Measurements from ENCODE around the gene IER5. TPM values are rescaled to one million over a fixed set of nuclear protein-coding genes. Genes with fewer than 3 reads are reported as not detected.

The IER5 gene
- total RNA-seq, 1 donor from 2014 or later, result 18.0 TPM

- DNase-seq (ENCODE audit: low spot score), result no peak
- H3K4me1 Mint-ChIP-seq (ENCODE audit: unreplicated experiment), result peaks cover 14% of the 10 kb centered on the region
- no peaks in the 10 kb centered on the region for H3K9me3 Mint-ChIP-seq (ENCODE audit: unreplicated experiment)
- H3K27ac Mint-ChIP-seq (ENCODE audit: unreplicated experiment), result no peak overlapping the region
- H3K4me3 Mint-ChIP-seq (ENCODE audit: unreplicated experiment), result no peak overlapping the region
- peaks cover 5% of the 10 kb centered on the region for H3K36me3 Mint-ChIP-seq (ENCODE audit: low read depth, unreplicated experiment)
- peaks cover 1% of the 10 kb centered on the region for H3K27me3 Mint-ChIP-seq (ENCODE audit: unreplicated experiment)
- TF ChIP-seq CTCF (IDR thresholded peaks at IDR 0.05; ENCODE audit: unreplicated experiment), result no peak
Measured at GRCh38 chr1:181049378-181049777, 39.1 kb upstream of the IER5 start.

GRCh38 chr1:181050922-181051321 lies 37.6 kb upstream of the IER5 start:
- no peaks in the 10 kb centered on the region for H3K27me3 Mint-ChIP-seq (ENCODE audit: unreplicated experiment)
- H3K27ac Mint-ChIP-seq (ENCODE audit: unreplicated experiment), result no peak overlapping the region
- no peak for DNase-seq (ENCODE audit: low spot score)
- H3K9me3 Mint-ChIP-seq (ENCODE audit: unreplicated experiment), result no peaks in the 10 kb centered on the region
- TF ChIP-seq CTCF (IDR thresholded peaks at IDR 0.05; ENCODE audit: unreplicated experiment), result no peak
- H3K4me1 Mint-ChIP-seq (ENCODE audit: unreplicated experiment), result peaks cover 14% of the 10 kb centered on the region
- H3K4me3 Mint-ChIP-seq (ENCODE audit: unreplicated experiment), result no peak overlapping the region
- peaks cover 5% of the 10 kb centered on the region for H3K36me3 Mint-ChIP-seq (ENCODE audit: low read depth, unreplicated experiment)

GRCh38 chr1:181056560-181056959 lies 31.9 kb upstream of the IER5 start:
- Mint-ChIP-seq H3K4me1 (ENCODE audit: unreplicated experiment) (no peaks in the 10 kb centered on the region), H3K36me3 (ENCODE audit: low read depth, unreplicated experiment) (no peaks in the 10 kb centered on the region), H3K4me3 (ENCODE audit: unreplicated experiment) (no peak overlapping the region), H3K9me3 (ENCODE audit: unreplicated experiment) (no peaks in the 10 kb centered on the region), H3K27me3 (ENCODE audit: unreplicated experiment) (no peaks in the 10 kb centered on the region), H3K27ac (ENCODE audit: unreplicated experiment) (no peak overlapping the region)
- DNase-seq (ENCODE audit: low spot score), result no peak
- TF ChIP-seq CTCF (IDR thresholded peaks at IDR 0.05; ENCODE audit: unreplicated experiment), result no peak

GRCh38 chr1:181057079-181057478 lies 31.4 kb upstream of the IER5 start:
- no peak for TF ChIP-seq CTCF (IDR thresholded peaks at IDR 0.05; ENCODE audit: unreplicated experiment)
- H3K27ac Mint-ChIP-seq (ENCODE audit: unreplicated experiment), result no peak overlapping the region

GRCh38 chr1:181059435-181059834 lies 29.1 kb upstream of the IER5 start:
- no peaks in the 10 kb centered on the region for H3K36me3 Mint-ChIP-seq (ENCODE audit: low read depth, unreplicated experiment)
- H3K4me1 Mint-ChIP-seq (ENCODE audit: unreplicated experiment), result peaks cover 6% of the 10 kb centered on the region
- no peak for DNase-seq (ENCODE audit: low spot score)
- H3K4me3 Mint-ChIP-seq (ENCODE audit: unreplicated experiment), result no peak overlapping the region
- TF ChIP-seq CTCF (IDR thresholded peaks at IDR 0.05; ENCODE audit: unreplicated experiment), result no peak
- no peak overlapping the region for H3K27ac Mint-ChIP-seq (ENCODE audit: unreplicated experiment)
- H3K27me3 Mint-ChIP-seq (ENCODE audit: unreplicated experiment), result no peaks in the 10 kb centered on the region
- H3K9me3 Mint-ChIP-seq (ENCODE audit: unreplicated experiment), result no peaks in the 10 kb centered on the region

More at GRCh38 chr1:181057079-181057478, 31.4 kb upstream of the IER5 start:
- H3K9me3 Mint-ChIP-seq (ENCODE audit: unreplicated experiment), result no peaks in the 10 kb centered on the region
- no peaks in the 10 kb centered on the region for H3K27me3 Mint-ChIP-seq (ENCODE audit: unreplicated experiment)
- no peaks in the 10 kb centered on the region for H3K4me1 Mint-ChIP-seq (ENCODE audit: unreplicated experiment)
- H3K4me3 Mint-ChIP-seq (ENCODE audit: unreplicated experiment), result no peak overlapping the region
- H3K36me3 Mint-ChIP-seq (ENCODE audit: low read depth, unreplicated experiment), result no peaks in the 10 kb centered on the region
- DNase-seq (ENCODE audit: low spot score), result no peak
